HepG2 (cell line): ENCODE measurements around the gene ST6GALNAC2. TPM values are rescaled to one million over a fixed set of nuclear protein-coding genes. Genes with fewer than 3 reads are reported as not detected.

Experiments
- EP300 ChIP-seq, 3 experiments: sonication (generic) in 1 of 3; formaldehyde crosslinking in 1 of 3; IDR thresholded peaks; 2 replicates each; pipeline versions ENCODE4 v1.5.1 to v1.6.1; 2011 to 2020; ENCODE audit warnings: low read depth in 2 of 3, low read length in 2 of 3, borderline replicate concordance in 1 of 3, improper control_type of control experiment in 1 of 3, mild to moderate bottlenecking in 1 of 3, missing genetic modification reagents in 1 of 3, moderate library complexity in 1 of 3
- ESRRA ChIP-seq: sonication (generic); formaldehyde crosslinking; IDR thresholded peaks from 2 replicates; pipeline ENCODE4 v1.5.1; 2020; ENCODE audit warnings: mild to moderate bottlenecking, low read depth, missing genetic modification reagents
- HOXA9 ChIP-seq: sonication (generic); formaldehyde crosslinking; IDR thresholded peaks from 2 replicates; pipeline ENCODE4 v1.8.1; 2022; ENCODE audit warnings: missing genetic modification reagents, mild to moderate bottlenecking, moderate library complexity, borderline replicate concordance
- KIAA2018 ChIP-seq: sonication (generic); formaldehyde crosslinking; IDR thresholded peaks from 2 replicates; pipeline ENCODE4 v1.5.0; 2020; ENCODE audit warnings: mild to moderate bottlenecking, missing genetic modification reagents, borderline replicate concordance
- MZF1 ChIP-seq: sonication (generic); formaldehyde crosslinking; IDR thresholded peaks from 2 replicates; pipeline ENCODE4 v1.8.1; 2023; ENCODE audit warnings: mild to moderate bottlenecking, missing genetic modification reagents, borderline replicate concordance
- POLR2AphosphoS5 ChIP-seq: IDR thresholded peaks from 2 replicates; pipeline ENCODE4 v1.6.1; 2012; ENCODE audit warnings: low read depth, low read length
- RBM22 ChIP-seq: fragments of 200-400 bp; formaldehyde crosslinking; optimal IDR thresholded peaks from 2 replicates; pipeline ENCODE3; 2017; ENCODE audit warnings: mild to moderate bottlenecking, low read length, moderate library complexity
- SALL1 ChIP-seq: sonication (generic); formaldehyde crosslinking; IDR thresholded peaks from 2 replicates; pipeline ENCODE4 v1.8.0; 2022; ENCODE audit warnings: mild to moderate bottlenecking, missing genetic modification reagents
- SALL2 ChIP-seq: sonication (generic); formaldehyde crosslinking; IDR thresholded peaks from 2 replicates; pipeline ENCODE4 v1.8.1; 2023; ENCODE audit warnings: mild to moderate bottlenecking, missing genetic modification reagents, inconsistent platforms
- SATB2 ChIP-seq: sonication (generic); formaldehyde crosslinking; IDR thresholded peaks from 2 replicates; pipeline ENCODE4 v1.5.0; 2020; ENCODE audit warnings: missing genetic modification reagents
- ZBTB3 ChIP-seq: sonication (generic); formaldehyde crosslinking; IDR thresholded peaks from 2 replicates; pipeline ENCODE4 v1.4.0; 2020; ENCODE audit warnings: low read depth, mild to moderate bottlenecking, moderate library complexity, missing genetic modification reagents, borderline replicate concordance
- ZGPAT ChIP-seq: IDR thresholded peaks from 2 replicates; pipeline ENCODE4 v1.6.1; 2016; ENCODE audit warnings: mild to moderate bottlenecking
- ZNF260 ChIP-seq: sonication (generic); formaldehyde crosslinking; IDR thresholded peaks from 2 replicates; pipeline ENCODE4 v1.4.0; 2020; ENCODE audit warnings: missing genetic modification reagents, low read depth, mild to moderate bottlenecking, borderline replicate concordance
- ZNF33B ChIP-seq: sonication (generic); formaldehyde crosslinking; IDR thresholded peaks from 2 replicates; pipeline ENCODE4 v1.5.1; 2020; ENCODE audit warnings: mild to moderate bottlenecking, missing genetic modification reagents
- ZNF44 ChIP-seq: sonication (generic); formaldehyde crosslinking; IDR thresholded peaks from 2 replicates; pipeline ENCODE4 v1.5.1; 2020; ENCODE audit warnings: mild to moderate bottlenecking, missing genetic modification reagents
- ZUFSP ChIP-seq: sonication (generic); formaldehyde crosslinking; IDR thresholded peaks from 2 replicates; pipeline ENCODE4 v1.9.0; 2021; ENCODE audit warnings: missing genetic modification reagents, mild to moderate bottlenecking, borderline replicate concordance
- polyA plus RNA-seq, 8 experiments: library from polyadenylated mRNA; depleted of rRNA in 3 of 8; stranded (reverse) in 7 of 8; unstranded in 1 of 8; fragments of >200 nt; fragmentation: Illumina TruSeq in 4 of 8; extraction: Trizol in 4 of 8; gene quantifications; 2 replicates each; pipeline versions ENCODE4 v1.2.1 to v1.2.3, GENCODE V29; 2011 to 2016; ENCODE audit warnings: low read depth in 4 of 8, missing spikeins in 1 of 8, mixed read lengths in 1 of 8; ENCODE audit not compliant: insufficient read depth in 1 of 8
- total RNA-seq, 5 experiments: library from RNA; depleted of rRNA; stranded (reverse); fragments of >200 nt; fragmentation: Illumina TruSeq; extraction: Trizol; gene quantifications; 2 replicates each; pipeline ENCODE4 v1.2.3, GENCODE V29; 2016; ENCODE audit warnings: low read depth in 1 of 5

Gene ST6GALNAC2
- total and polyA plus RNA-seq, 2 of the 13 experiments (the other 11 are each of a cell fraction or from before 2014, with no cell fraction given): 0.12 to 0.49 TPM

- TF ChIP-seq KIAA2018 (CRISPR knock-in tag) (peak; percentile 67; the same call in 1 of the 2 replicates), MZF1 (CRISPR knock-in tag) (no peak), SALL2 (CRISPR knock-in tag) (0 out of 2 replicates have a peak, but pooled peaks have one; percentile 30), ESRRA (CRISPR knock-in tag) (no peak), ZNF44 (CRISPR knock-in tag) (0 out of 2 replicates have a peak, but pooled peaks have one; percentile 18), POLR2AphosphoS5 (peak; percentile 99), ZNF260 (CRISPR knock-in tag) (no peak), ZGPAT (peak; percentile 95), ZUFSP (CRISPR knock-in tag) (no peak), HOXA9 (CRISPR knock-in tag) (peak; percentile 89), ZNF33B (CRISPR knock-in tag) (0 out of 2 replicates have a peak, but pooled peaks have one; percentile 34), RBM22 (peak; percentile 28), SALL1 (CRISPR knock-in tag) (peak; percentile 90), EP300 (IDR thresholded peaks at IDR 0.05; ENCODE audit: low read depth in 2 of 2, low read length in 2 of 2) (peak in 1 of 2 experiments; percentile 11; a peak in 1 of 4 replicates), EP300 (CRISPR knock-in tag; IDR thresholded peaks at IDR 0.05; ENCODE audit: borderline replicate concordance) (peak; percentile 49; the same call in 1 of the 2 replicates), SATB2 (CRISPR knock-in tag) (no peak; the same call in 1 of the 2 replicates), ZBTB3 (CRISPR knock-in tag) (peak; percentile 86; the same call in 1 of the 2 replicates)
These were observed 28.1 kb downstream of the ST6GALNAC2 start (continued) for GRCh38 chr17:76557368-76558197.
